Fibroblast of mammary gland (primary cell): ENCODE results near the gene PPCDC.

ENCODE experiments used
- DNase-seq: peaks from one replicate; pipeline ENCODE4 v3.0.0-alpha.2; 2010; ENCODE audit warnings: low read depth
- H3K4me3 ChIP-seq: 2 replicates; pipeline ENCODE4 v1.5.1; 2011; ENCODE audit warnings: low read depth, mild to moderate bottlenecking, low read length, moderate library complexity; ENCODE audit not compliant: control insufficient read depth
- CTCF ChIP-seq: conservative IDR thresholded peaks from 2 replicates; pipeline ENCODE4 v1.5.1; 2011; ENCODE audit warnings: low read depth, low read length, inconsistent platforms; ENCODE audit not compliant: control insufficient read depth, insufficient read depth

PPCDC gene

GRCh38 chr15:75065851-75066509 lies 42.6 kb downstream of the PPCDC start:
- DNase-seq = no peak

GRCh38 chr15:75067123-75067830 lies 43.9 kb downstream of the PPCDC start:
- no peak overlapping the region for H3K4me3 ChIP-seq
- TF ChIP-seq CTCF = no peak
- DNase-seq = peak; percentile 86

More at GRCh38 chr15:75065851-75066509, 42.6 kb downstream of the PPCDC start:
- no peak overlapping the region for H3K4me3 ChIP-seq
- TF ChIP-seq CTCF = no peak

GRCh38 chr15:75068748-75069147 lies 45.4 kb downstream of the PPCDC start:
- H3K4me3 ChIP-seq = no peak overlapping the region
- no peak for DNase-seq
- TF ChIP-seq CTCF = no peak

GRCh38 chr15:75069301-75069925 lies 46.0 kb downstream of the PPCDC start:
- no peak for TF ChIP-seq CTCF
- no peak for DNase-seq

GRCh38 chr15:75070674-75071073 lies 47.3 kb downstream of the PPCDC start:
- no peak for TF ChIP-seq CTCF
- H3K4me3 ChIP-seq = no peak overlapping the region
- DNase-seq = no peak

More at GRCh38 chr15:75069301-75069925, 46.0 kb downstream of the PPCDC start:
- H3K4me3 ChIP-seq = no peak overlapping the region

- DNase-seq = no peak
- H3K4me3 ChIP-seq = no peak overlapping the region
- TF ChIP-seq CTCF = no peak
Measured at GRCh38 chr15:75073197-75073596, 49.8 kb downstream of the PPCDC start.
